ENCODE results near the gene NTSR1. TPM values are rescaled to one million over a fixed set of nuclear protein-coding genes. Genes with fewer than 3 reads are reported as not detected.

Gene NTSR1
- total RNA-seq, 1 donor from 2014 or later = not detected

DNA sequence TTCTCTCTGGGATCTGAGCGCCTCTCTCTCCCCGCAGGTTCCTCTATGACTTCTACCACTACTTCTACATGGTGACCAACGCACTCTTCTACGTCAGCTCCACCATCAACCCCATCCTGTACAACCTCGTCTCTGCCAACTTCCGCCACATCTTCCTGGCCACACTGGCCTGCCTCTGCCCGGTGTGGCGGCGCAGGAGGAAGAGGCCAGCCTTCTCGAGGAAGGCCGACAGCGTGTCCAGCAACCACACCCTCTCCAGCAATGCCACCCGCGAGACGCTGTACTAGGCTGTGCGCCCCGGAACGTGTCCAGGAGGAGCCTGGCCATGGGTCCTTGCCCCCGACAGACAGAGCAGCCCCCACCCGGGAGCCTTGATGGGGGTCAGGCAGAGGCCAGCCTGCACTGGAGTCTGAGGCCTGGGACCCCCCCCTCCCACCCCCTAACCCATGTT, 51.4 kb downstream of the NTSR1 start:
- ATAC-seq (ENCODE audit: poor library complexity) (no peak), DNase-seq (peak; percentile 33)
- intact Hi-C loops (cut with DNase I) = no loop called here

DNA sequence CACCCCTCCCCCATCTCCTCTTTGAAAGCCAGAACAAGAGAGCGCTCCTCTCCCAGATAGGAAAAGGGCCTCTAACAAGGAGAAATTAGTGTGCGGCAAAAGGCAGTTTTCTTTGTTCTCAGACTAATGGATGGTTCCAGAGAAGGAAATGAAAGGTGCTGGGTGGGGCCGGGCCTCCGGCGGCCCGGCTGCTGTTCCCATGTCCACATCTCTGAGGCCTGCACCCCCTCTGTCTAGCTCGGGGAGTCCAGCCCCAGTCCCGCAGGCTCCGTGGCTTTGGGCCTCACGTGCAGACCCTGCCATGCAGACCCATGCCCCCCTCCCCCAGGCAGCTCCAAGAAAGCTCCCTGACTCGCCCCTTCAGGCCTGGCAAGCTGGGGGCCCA, 51.8 kb downstream of the NTSR1 start:
- ATAC-seq (ENCODE audit: poor library complexity) = no peak
- peak; percentile 23 for DNase-seq
- intact Hi-C loops (cut with DNase I) = no loop called here

DNA sequence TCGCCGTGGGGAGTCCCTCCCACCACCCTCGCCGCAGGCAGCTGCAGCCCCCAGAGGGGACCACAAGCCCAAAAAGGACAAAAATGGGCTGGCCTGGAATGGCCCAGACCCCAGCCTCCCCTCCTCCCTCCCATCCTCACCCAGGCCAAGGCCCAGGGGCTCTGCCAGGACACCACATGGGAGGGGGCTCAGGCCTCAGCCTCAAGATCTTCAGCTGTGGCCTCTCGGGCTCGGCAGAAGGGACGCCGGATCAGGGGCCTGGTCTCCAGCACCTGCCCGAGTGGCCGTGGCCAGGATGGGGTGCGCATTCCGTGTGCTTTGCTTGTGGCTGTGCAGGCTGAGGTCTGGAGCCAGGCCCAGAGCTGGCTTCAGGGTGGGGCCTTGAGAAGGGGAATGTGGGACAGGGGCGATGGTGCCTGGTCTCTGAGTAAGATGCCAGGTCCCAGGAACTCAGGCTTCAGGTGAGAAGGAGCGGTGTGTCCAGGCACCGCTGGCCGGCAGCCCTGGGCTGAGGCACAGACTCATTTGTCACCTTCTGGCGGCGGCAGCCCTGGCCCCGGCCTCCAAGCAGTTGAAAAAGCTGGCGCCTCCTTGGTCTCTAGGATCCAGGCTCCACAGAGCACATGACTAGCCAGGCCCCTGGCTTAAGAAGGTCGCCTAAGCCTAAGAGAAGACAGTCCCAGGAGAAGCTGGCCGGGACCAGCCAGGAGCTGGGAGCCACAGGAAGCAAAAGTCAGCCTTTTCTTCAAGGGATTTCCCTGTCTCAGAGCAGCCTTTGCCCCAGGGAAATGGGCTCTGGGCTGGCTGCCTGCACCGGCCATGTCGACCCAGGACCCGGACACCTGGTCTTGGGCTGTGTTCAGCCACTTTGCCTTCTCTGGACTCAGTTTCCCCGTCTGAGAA, 52.5 kb downstream of the NTSR1 start:
- ATAC-seq (ENCODE audit: poor library complexity) = no peak
- peak; percentile 44 for DNase-seq
- intact Hi-C loops (cut with DNase I) = no loop called here

- ATAC-seq (ENCODE audit: poor library complexity) (no peak), DNase-seq (peak; percentile 21)
- intact Hi-C loops (cut with DNase I) = no loop called here
These were observed 53.1 kb downstream of the NTSR1 start for GRCh38 chr20:62761759-62762131.

DNA sequence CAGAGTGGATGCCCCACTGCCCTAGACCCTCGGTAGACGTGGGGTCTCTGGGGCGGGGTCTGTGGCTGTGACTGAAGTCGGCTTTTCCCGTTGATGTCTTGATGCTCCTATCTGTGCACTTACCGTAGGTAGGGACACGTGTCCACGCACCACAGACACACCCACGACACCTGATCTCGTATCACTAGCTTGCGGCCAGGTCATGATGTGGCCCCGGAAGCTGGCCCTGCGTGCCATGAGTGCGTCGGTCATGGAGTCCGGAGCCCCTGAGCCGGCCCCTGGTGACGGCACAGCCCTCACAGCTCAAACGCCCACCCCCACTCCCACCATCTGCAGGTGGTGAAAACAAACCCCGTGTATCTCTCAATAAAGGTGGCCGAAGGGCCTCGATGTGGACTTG, 53.7 kb downstream of the NTSR1 start:
- ATAC-seq (ENCODE audit: poor library complexity) (no peak), DNase-seq (peak; percentile 20)
- intact Hi-C loops (cut with DNase I) = no loop called here

- peak; percentile 24 for DNase-seq
- intact Hi-C loops (cut with DNase I) = no loop called here
- ATAC-seq (ENCODE audit: poor library complexity) = no peak
These were observed 54.2 kb downstream of the NTSR1 start for GRCh38 chr20:62762801-62763368.

GRCh38 chr20:62763404-62763803, 54.8 kb downstream of the NTSR1 start:
- intact Hi-C loops (cut with DNase I) = no loop called here

GRCh38 chr20:62764156-62764935, 55.7 kb downstream of the NTSR1 start:
- ATAC-seq (ENCODE audit: poor library complexity) (no peak), DNase-seq (peak; percentile 29)
- intact Hi-C loops (cut with DNase I) = no loop called here

More at GRCh38 chr20:62763404-62763803, 54.8 kb downstream of the NTSR1 start:
- no peak for DNase-seq
- no peak for ATAC-seq (ENCODE audit: poor library complexity)

- intact Hi-C loops (cut with DNase I) = no loop called here
- ATAC-seq (ENCODE audit: poor library complexity) (no peak), DNase-seq (no peak)
These were observed 56.4 kb downstream of the NTSR1 start for GRCh38 chr20:62765021-62765420.

DNA sequence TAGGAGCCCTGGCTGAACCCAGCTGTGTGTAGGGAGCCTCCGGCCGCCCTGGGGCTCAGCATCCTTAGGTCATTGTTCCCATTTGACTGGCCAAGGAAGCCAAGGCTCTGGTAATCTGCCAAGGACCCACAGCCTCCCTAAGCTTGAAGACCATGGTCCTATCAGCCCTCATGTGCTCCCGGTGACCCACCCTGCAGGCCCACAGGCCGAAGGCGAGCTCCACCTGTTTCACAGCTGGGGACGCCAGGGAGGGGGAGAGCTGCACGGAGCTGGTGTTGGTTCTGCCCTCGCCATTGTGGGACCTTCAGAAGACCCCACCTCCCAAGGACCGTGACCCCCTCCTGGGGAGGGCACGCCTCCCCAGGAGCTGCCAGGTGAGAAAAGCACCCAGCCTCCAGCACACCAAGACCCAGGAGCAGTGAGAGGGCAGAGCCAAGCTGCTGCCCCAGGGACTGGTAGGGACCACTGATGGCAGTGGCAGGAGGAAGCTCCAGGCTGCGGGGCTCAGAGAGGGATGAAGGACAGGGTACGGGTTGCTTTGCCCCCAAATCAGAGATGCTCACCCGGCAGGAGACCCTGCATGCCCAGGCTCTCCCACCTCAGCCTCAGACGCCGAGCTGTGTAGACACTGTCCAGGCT, 56.9 kb downstream of the NTSR1 start:
- intact Hi-C loops (cut with DNase I) = no loop called here
- DNase-seq (peak; percentile 27), ATAC-seq (ENCODE audit: poor library complexity) (no peak)

DNA sequence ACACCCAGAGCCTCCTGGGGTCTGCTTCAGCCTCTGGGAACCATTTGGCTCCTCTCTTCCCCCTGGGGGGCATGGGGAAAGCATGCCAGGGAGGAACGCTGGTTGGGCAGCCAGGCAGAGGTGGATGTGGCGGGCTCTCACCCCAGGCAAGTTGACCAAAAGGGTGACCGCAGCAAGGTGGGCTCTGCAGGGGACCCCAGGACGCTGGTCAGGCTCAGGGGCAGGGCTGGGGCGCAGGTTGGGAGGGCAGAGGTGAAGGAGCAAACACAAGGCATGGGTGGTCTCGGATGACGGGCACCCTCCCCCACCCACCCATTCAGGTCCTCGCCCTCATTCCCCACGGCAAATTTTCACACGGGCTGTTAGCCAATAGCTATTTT, 57.4 kb downstream of the NTSR1 start:
- intact Hi-C loops (cut with DNase I) = no loop called here
- DNase-seq = peak; percentile 12
- ATAC-seq (ENCODE audit: poor library complexity) = no peak

DNA sequence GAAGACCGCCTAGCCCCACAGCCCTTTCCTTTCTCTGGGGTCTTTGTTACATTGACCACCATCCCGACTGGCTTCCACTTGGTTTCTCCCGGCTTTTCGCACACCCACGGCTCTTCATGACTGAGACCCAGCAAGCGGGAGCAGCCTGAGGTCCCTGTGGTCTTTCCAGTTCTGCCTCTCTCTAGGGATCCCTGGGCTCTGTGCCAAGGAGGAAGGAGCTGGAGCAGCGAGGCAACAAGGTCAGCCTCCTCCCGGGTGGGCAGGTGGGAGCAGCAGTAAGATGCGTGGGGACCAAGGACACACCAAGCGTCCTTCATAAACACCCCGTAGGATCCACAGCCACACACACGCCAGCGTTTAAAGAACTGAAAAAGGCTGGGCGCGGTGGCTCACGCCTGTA, 58.1 kb downstream of the NTSR1 start:
- DNase-seq = peak; percentile 20
- ATAC-seq (ENCODE audit: poor library complexity) = no peak
- intact Hi-C loops (cut with DNase I) = no loop called here

- ATAC-seq (ENCODE audit: poor library complexity) = no peak
- intact Hi-C loops (cut with DNase I) = no loop called here
These were observed 59.6 kb downstream of the NTSR1 start for GRCh38 chr20:62768234-62768546.

GRCh38 chr20:62768551-62769287, 60.1 kb downstream of the NTSR1 start:
- intact Hi-C loops (cut with DNase I) = no loop called here
- ATAC-seq (ENCODE audit: poor library complexity) = peak; percentile 53
- DNase-seq = peak; percentile 40

More at GRCh38 chr20:62768234-62768546, 59.6 kb downstream of the NTSR1 start:
- no peak for DNase-seq

DNA sequence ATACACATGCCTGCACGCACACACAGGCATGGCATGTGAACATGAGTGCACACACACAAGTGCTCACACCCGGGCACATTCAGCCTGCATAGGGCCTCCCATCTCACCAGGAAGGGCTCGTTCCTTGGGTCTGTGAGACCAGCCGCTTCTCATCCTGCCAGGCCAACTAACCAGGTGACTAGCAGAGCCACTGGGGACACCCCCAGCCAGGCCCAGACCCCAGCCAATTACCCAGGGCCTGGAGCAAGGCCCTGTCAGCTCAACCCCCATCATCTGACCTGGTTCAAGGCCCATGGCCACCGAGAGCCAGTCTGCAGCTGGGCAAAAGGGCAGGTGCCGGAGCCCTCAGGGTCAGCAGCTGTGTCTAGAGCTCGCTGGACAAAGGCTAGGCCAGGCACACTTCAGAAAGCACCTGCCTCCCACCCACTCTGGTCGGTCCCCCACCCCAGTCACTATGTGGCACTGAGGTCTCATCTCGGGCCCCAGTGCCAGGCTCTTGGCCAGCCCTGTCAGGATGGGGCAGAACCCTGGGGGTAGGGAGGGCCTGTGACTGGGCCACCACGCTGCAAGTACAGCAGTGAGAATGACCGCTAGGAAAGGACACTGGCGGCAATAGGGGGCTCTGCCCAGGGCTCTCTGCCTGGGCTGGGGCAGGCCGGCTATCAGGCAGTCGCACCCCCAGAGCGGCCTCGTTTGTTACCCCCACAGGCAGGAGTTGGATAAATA, 60.9 kb downstream of the NTSR1 start:
- ATAC-seq (ENCODE audit: poor library complexity) (no peak), DNase-seq (peak; percentile 18)
- intact Hi-C loops (cut with DNase I) = no loop called here

- DNase-seq = peak; percentile 18
These were observed 61.7 kb downstream of the NTSR1 start for GRCh38 chr20:62770111-62770910.

GRCh38 chr20:62770916-62771315, 62.3 kb downstream of the NTSR1 start:
- DNase-seq (peak; percentile 31), ATAC-seq (ENCODE audit: poor library complexity) (no peak)
- intact Hi-C loops (cut with DNase I) = no loop called here

More at GRCh38 chr20:62770111-62770910, 61.7 kb downstream of the NTSR1 start:
- intact Hi-C loops (cut with DNase I) = no loop called here
- ATAC-seq (ENCODE audit: poor library complexity) = no peak

Measured in Right ventricle myocardium superior (tissue), 1 donor.